ENCODE measurements around the gene GTF3C2. TPM values are rescaled to one million over a fixed set of nuclear protein-coding genes. Genes with fewer than 3 reads are reported as not detected.
A peak's percentile ranks its signal among the peaks of the same experiment; 100 is the strongest.

Gene GTF3C2
- total and polyA plus RNA-seq, 2 of the 13 experiments (the other 11 are each of a cell fraction or from before 2014, with no cell fraction given) = 77.5 to 130 TPM

- TF ChIP-seq STAT6 (CRISPR knock-in tag; IDR thresholded peaks at IDR 0.05; ENCODE audit: borderline replicate concordance) (0 out of 2 replicates have a peak, but pooled peaks have one; percentile 41), ZFY (CRISPR knock-in tag; IDR thresholded peaks at IDR 0.05) (peak; percentile 32; the same call in 1 of the 2 replicates), HNF4G (IDR thresholded peaks at IDR 0.05; ENCODE audit: borderline replicate concordance, low read depth, low read length) (peak; percentile 31; the same call in 1 of the 2 replicates), HNF4G (CRISPR knock-in tag; IDR thresholded peaks at IDR 0.05; ENCODE audit: borderline replicate concordance, low read depth) (no peak), HDAC2 (CRISPR knock-in tag; IDR thresholded peaks at IDR 0.05) (peak; percentile 49; the same call in 1 of the 2 replicates), FOXJ3 (CRISPR knock-in tag; IDR thresholded peaks at IDR 0.05; ENCODE audit: borderline replicate concordance) (peak; percentile 46; the same call in 1 of the 2 replicates), TARDBP (CRISPR knock-in tag; IDR thresholded peaks at IDR 0.05) (peak; percentile 27; the same call in 1 of the 2 replicates), PHF21A (CRISPR knock-in tag; IDR thresholded peaks at IDR 0.05) (peak; percentile 89), ZNF691 (CRISPR knock-in tag; IDR thresholded peaks at IDR 0.05; ENCODE audit: borderline replicate concordance, low read depth) (0 out of 2 replicates have a peak, but pooled peaks have one; percentile 11), SMYD3 (CRISPR knock-in tag; IDR thresholded peaks at IDR 0.05) (0 out of 2 replicates have a peak, but pooled peaks have one; percentile 50), ZBED4 (CRISPR knock-in tag; IDR thresholded peaks at IDR 0.05; ENCODE audit: borderline replicate concordance) (0 out of 2 replicates have a peak, but pooled peaks have one; percentile 31), STAG1 (CRISPR knock-in tag; IDR thresholded peaks at IDR 0.05) (peak; percentile 87), SOX6 (IDR thresholded peaks at IDR 0.05) (no peak), SOX6 (CRISPR knock-in tag; IDR thresholded peaks at IDR 0.05) (peak; percentile 56), ZNF121 (CRISPR knock-in tag; IDR thresholded peaks at IDR 0.05) (peak; percentile 78; the same call in 1 of the 2 replicates), ZNF687 (CRISPR knock-in tag; IDR thresholded peaks at IDR 0.05) (peak; percentile 66)
These were observed 53.2 kb downstream of the GTF3C2 start (continued) for GRCh38 chr2:27303093-27304025.
